ENCODE data around the gene CTIF.
A peak's percentile ranks its signal among the peaks of the same experiment; 100 is the strongest.

Gene CTIF

GRCh38 chr18:48802543-48803290, 263.9 kb downstream of the CTIF start:
- no peak for DNase-seq (ENCODE audit: low read depth)
- H3K4me3 ChIP-seq (ENCODE audit: low read length) = no peak overlapping the region
- TF ChIP-seq CTCF (IDR thresholded peaks at IDR 0.05; ENCODE audit: insufficient read depth, low read depth, low read length, missing control alignments) = no peak

- DNase-seq (ENCODE audit: low read depth) = no peak
- TF ChIP-seq CTCF (IDR thresholded peaks at IDR 0.05; ENCODE audit: insufficient read depth, low read depth, low read length, missing control alignments) = no peak
- H3K4me3 ChIP-seq (ENCODE audit: low read length) = no peak overlapping the region
Observed at GRCh38 chr18:48803518-48803917, 264.7 kb downstream of the CTIF start.

- TF ChIP-seq CTCF (IDR thresholded peaks at IDR 0.05; ENCODE audit: insufficient read depth, low read depth, low read length, missing control alignments) = no peak
- no peak for DNase-seq (ENCODE audit: low read depth)
- no peak overlapping the region for H3K4me3 ChIP-seq (ENCODE audit: low read length)
Observed at GRCh38 chr18:48803951-48804855, 265.4 kb downstream of the CTIF start.

GRCh38 chr18:48804856-48805610, 266.2 kb downstream of the CTIF start:
- DNase-seq (ENCODE audit: low read depth) = no peak
- TF ChIP-seq CTCF (IDR thresholded peaks at IDR 0.05; ENCODE audit: insufficient read depth, low read depth, low read length, missing control alignments) = no peak
- H3K4me3 ChIP-seq (ENCODE audit: low read length) = no peak overlapping the region

GRCh38 chr18:48805826-48806535, 267.1 kb downstream of the CTIF start:
- no peak for DNase-seq (ENCODE audit: low read depth)
- no peak for TF ChIP-seq CTCF (IDR thresholded peaks at IDR 0.05; ENCODE audit: insufficient read depth, low read depth, low read length, missing control alignments)
- H3K4me3 ChIP-seq (ENCODE audit: low read length) = no peak overlapping the region

- peak; percentile 29 for DNase-seq (ENCODE audit: low read depth)
- no peak overlapping the region for H3K4me3 ChIP-seq (ENCODE audit: low read length)
Observed at GRCh38 chr18:48806551-48807261, 267.9 kb downstream of the CTIF start.

More at GRCh38 chr18:48806551-48807261, 267.9 kb downstream of the CTIF start:
- no peak for TF ChIP-seq CTCF (IDR thresholded peaks at IDR 0.05; ENCODE audit: insufficient read depth, low read depth, low read length, missing control alignments)
